Erythroblast (primary cell): ENCODE measurements around the gene RNF213.

Source experiments
- GATA1 ChIP-seq: IDR thresholded peaks from 2 replicates; pipeline ENCODE4 v1.6.1; 2011; ENCODE audit warnings: low read depth, mild to moderate bottlenecking, control low read depth, low read length, moderate library complexity
- POLR2A ChIP-seq: IDR thresholded peaks from 2 replicates; pipeline ENCODE4 v1.6.1; 2011; ENCODE audit warnings: mild to moderate bottlenecking, low read length

GRCh38 chr17:80296221-80296620 is 35.6 kb downstream of the RNF213 start:
- no peak for TF ChIP-seq POLR2A
- no peak for TF ChIP-seq GATA1
